WTC11 (cell line): ENCODE results near the gene SLC47A2. TPM values are rescaled to one million over a fixed set of nuclear protein-coding genes. Genes with fewer than 3 reads are reported as not detected.

Experiments used
- ATAC-seq: fragments of 200-7000 bp; cut with Tn5 transposase; 2 replicates; pipeline ENCODE4 v1.10.0; 2021; ENCODE audit warnings: mild to moderate bottlenecking, moderate library complexity
- CTCF ChIA-PET: fragments of 300-600 bp; sonication (Branson Sonifier 250); formaldehyde crosslinking; loops from one replicate; lab custom pipeline; 2021; ENCODE audit warnings: antibody characterized with exemption; lab: Charles Lee
- POLR2A ChIA-PET: fragments of 350-600 bp; sonication (Branson Sonifier 250); formaldehyde crosslinking; loops from one replicate; lab custom pipeline; 2021; ENCODE audit warnings: antibody characterized with exemption; lab: Charles Lee
- DNase-seq: peaks from one replicate; pipeline ENCODE4 v3.0.0; 2021; ENCODE audit warnings: low spot score
- H3K27ac Mint-ChIP-seq: 2 replicates; pipeline ENCODE4 v1.8.0; 2021; ENCODE audit warnings: mixed read lengths
- H3K27me3 Mint-ChIP-seq: 2 replicates; pipeline ENCODE4 v1.8.0; 2021; ENCODE audit warnings: low read depth, mild to moderate bottlenecking, moderate library complexity, mixed read lengths
- H3K36me3 Mint-ChIP-seq: 2 replicates; pipeline ENCODE4 v1.8.0; 2021; ENCODE audit warnings: mixed read lengths
- H3K4me1 Mint-ChIP-seq: 2 replicates; pipeline ENCODE4 v1.8.0; 2022; ENCODE audit warnings: mixed read lengths
- H3K4me3 Mint-ChIP-seq: 2 replicates; pipeline ENCODE4 v1.8.0; 2021; ENCODE audit warnings: mild to moderate bottlenecking, moderate library complexity, mixed read lengths
- H3K9me3 Mint-ChIP-seq: 2 replicates; pipeline ENCODE4 v1.8.0; 2021; ENCODE audit warnings: mixed read lengths
- ARID4B ChIP-seq: sonication (generic); formaldehyde crosslinking; IDR thresholded peaks from 2 replicates; pipeline ENCODE4 v1.8.0; 2023; ENCODE audit warnings: missing genetic modification reagents, mild to moderate bottlenecking, borderline replicate concordance
- GABPB1 ChIP-seq: sonication (generic); formaldehyde crosslinking; IDR thresholded peaks from 2 replicates; pipeline ENCODE4 v1.8.1; 2023; ENCODE audit warnings: mild to moderate bottlenecking, missing genetic modification reagents
- KAT7 ChIP-seq: sonication (generic); formaldehyde crosslinking; IDR thresholded peaks from 2 replicates; pipeline ENCODE4 v1.8.1; 2023; ENCODE audit warnings: missing genetic modification reagents, mild to moderate bottlenecking, borderline replicate concordance
- MYBL2 ChIP-seq: sonication (generic); formaldehyde crosslinking; IDR thresholded peaks from 2 replicates; pipeline ENCODE4 v1.8.1; 2023; ENCODE audit warnings: mild to moderate bottlenecking, moderate library complexity, missing genetic modification reagents
- NFATC4 ChIP-seq: fragments of 250-450 bp; sonication (Bioruptor Pico); IDR thresholded peaks from 2 replicates; pipeline ENCODE4 v1.9.0; 2021; ENCODE audit warnings: mild to moderate bottlenecking
- NFYB ChIP-seq: sonication (generic); formaldehyde crosslinking; conservative IDR thresholded peaks from 2 replicates; pipeline ENCODE4 v1.8.0; 2022; ENCODE audit warnings: low read depth, missing genetic modification reagents
- PREB ChIP-seq: sonication (generic); formaldehyde crosslinking; IDR thresholded peaks from 2 replicates; pipeline ENCODE4 v1.8.1; 2022; ENCODE audit warnings: mild to moderate bottlenecking, missing genetic modification reagents, moderate library complexity, borderline replicate concordance
- PRRX2 ChIP-seq: fragments of 250-450 bp; sonication (Bioruptor Pico); IDR thresholded peaks from 2 replicates; pipeline ENCODE4 v1.8.0; 2021; ENCODE audit warnings: mild to moderate bottlenecking
- RORB ChIP-seq: fragments of 250-450 bp; sonication (Bioruptor Pico); IDR thresholded peaks from 2 replicates; pipeline ENCODE4 v1.9.0; 2021; ENCODE audit warnings: mild to moderate bottlenecking
- STAT6 ChIP-seq: sonication (generic); formaldehyde crosslinking; conservative IDR thresholded peaks from 2 replicates; pipeline ENCODE4 v1.8.1; 2023; ENCODE audit warnings: mild to moderate bottlenecking, low read depth, missing genetic modification reagents, moderate library complexity
- TCF7 ChIP-seq: sonication (generic); formaldehyde crosslinking; IDR thresholded peaks from 2 replicates; pipeline ENCODE4 v1.8.0; 2022; ENCODE audit warnings: mild to moderate bottlenecking, low read depth, missing genetic modification reagents, moderate library complexity
- TEAD4 ChIP-seq: sonication (generic); formaldehyde crosslinking; IDR thresholded peaks from 2 replicates; pipeline ENCODE4 v1.8.0; 2022; ENCODE audit warnings: mild to moderate bottlenecking, missing genetic modification reagents
- ZBTB43 ChIP-seq: sonication (generic); formaldehyde crosslinking; IDR thresholded peaks from 2 replicates; pipeline ENCODE4 v1.8.1; 2023; ENCODE audit warnings: mild to moderate bottlenecking, missing genetic modification reagents
- ZNF121 ChIP-seq: sonication (generic); formaldehyde crosslinking; IDR thresholded peaks from 2 replicates; pipeline ENCODE4 v1.8.0; 2023; ENCODE audit warnings: missing genetic modification reagents
- ZNF219 ChIP-seq: sonication (generic); formaldehyde crosslinking; IDR thresholded peaks from 2 replicates; pipeline ENCODE4 v1.8.0; 2023; ENCODE audit warnings: missing genetic modification reagents, mild to moderate bottlenecking, borderline replicate concordance
- ZNF263 ChIP-seq: sonication (generic); formaldehyde crosslinking; IDR thresholded peaks from 2 replicates; pipeline ENCODE4 v1.8.1; 2022; ENCODE audit warnings: low read depth, mild to moderate bottlenecking, moderate library complexity, missing genetic modification reagents
- ZNF281 ChIP-seq: sonication (generic); formaldehyde crosslinking; IDR thresholded peaks from 2 replicates; pipeline ENCODE4 v1.8.0; 2023; ENCODE audit warnings: mild to moderate bottlenecking, missing genetic modification reagents
- ZNF317 ChIP-seq: sonication (generic); formaldehyde crosslinking; IDR thresholded peaks from 2 replicates; pipeline ENCODE4 v1.8.1; 2023; ENCODE audit warnings: low read depth, mild to moderate bottlenecking, moderate library complexity, missing genetic modification reagents, borderline replicate concordance
- ZNF423 ChIP-seq: fragments of 250-450 bp; sonication (Bioruptor Pico); IDR thresholded peaks from 2 replicates; pipeline ENCODE4 v2.1.2; 2022; ENCODE audit warnings: mild to moderate bottlenecking, moderate library complexity
- total RNA-seq: library from RNA; stranded (reverse); gene quantifications from 3 replicates; pipeline ENCODE4 v1.2.3, GENCODE V29; 2021

Gene SLC47A2
- total RNA-seq, 1 experiment from 2014 or later: not detected

- Mint-ChIP-seq H3K27ac (no peak overlapping the region), H3K27me3 (no peaks in the 10 kb centered on the region; the same call in 1 of the 2 replicates), H3K36me3 (no peaks in the 10 kb centered on the region), H3K4me1 (peaks cover 5% of the 10 kb centered on the region), H3K4me3 (no peak overlapping the region), H3K9me3 (no peaks in the 10 kb centered on the region)
- CTCF ChIA-PET: interaction anchor here (0.8 to 1.4 kb wide), 4 partner anchors 11 to 358 kb away, joined by 3 to 4 read pairs (median 3); no protein-coding TSS in a partner anchor
- POLR2A ChIA-PET: no interaction called here
- DNase-seq (no peak), ATAC-seq (no peak)
- TF ChIP-seq TEAD4 (CRISPR knock-in tag) (no peak), KAT7 (CRISPR knock-in tag) (no peak), ZNF121 (CRISPR knock-in tag) (no peak), PREB (CRISPR knock-in tag) (no peak), PRRX2 (CRISPR knock-in tag) (no peak), MYBL2 (no peak), ZNF263 (CRISPR knock-in tag) (no peak), ZNF219 (no peak), NFATC4 (no peak), ZNF317 (CRISPR knock-in tag) (no peak), GABPB1 (CRISPR knock-in tag) (no peak), ZNF423 (no peak), ZNF281 (CRISPR knock-in tag) (no peak), ZBTB43 (CRISPR knock-in tag) (no peak), RORB (CRISPR knock-in tag) (no peak), STAT6 (CRISPR knock-in tag) (no peak), TCF7 (CRISPR knock-in tag) (no peak), NFYB (no peak), ARID4B (no peak)
Measured at GRCh38 chr17:19755392-19755791, 39.0 kb upstream of the SLC47A2 start.
